H1 (cell line): ENCODE data around the gene MYO15B.

Source experiments
- EZH2 ChIP-seq: fragments of 200-600 bp; sonication (generic); IDR thresholded peaks from 2 replicates; pipeline ENCODE4 v1.7.1; 2012; ENCODE audit warnings: low read depth, mild to moderate bottlenecking, moderate library complexity, low read length, inconsistent platforms; ENCODE audit not compliant: severe bottlenecking
- FOSL1 ChIP-seq: IDR thresholded peaks from 2 replicates; pipeline ENCODE4 v1.6.1; 2011; ENCODE audit warnings: mild to moderate bottlenecking, low read depth, low read length, moderate library complexity; ENCODE audit not compliant: insufficient read depth
- JUN ChIP-seq: IDR thresholded peaks from 2 replicates; pipeline ENCODE4 v1.6.1; 2011; ENCODE audit warnings: low read depth, mild to moderate bottlenecking, improper control_type of control experiment, low read length
- POLR2A ChIP-seq, 2 experiments: IDR thresholded peaks; 1 replicate in 1 of 2; 2 replicates in 1 of 2; pipeline ENCODE4 v1.6.1; 2011; ENCODE audit warnings: low read depth in 2 of 2, low read length in 2 of 2, mild to moderate bottlenecking in 2 of 2; ENCODE audit errors: control extremely low read depth in 1 of 2
- TAF1 ChIP-seq: IDR thresholded peaks from 2 replicates; pipeline ENCODE4 v1.6.1; 2011; ENCODE audit warnings: mild to moderate bottlenecking, low read depth, low read length
- TF ChIP-seq, protein P1 (sequence below), 3 experiments: IDR thresholded peaks; 1 replicate in 2 of 3; 2 replicates in 1 of 3; pipeline versions ENCODE4 v1.5.1 to v1.6.1; 2011; ENCODE audit warnings: low read length in 3 of 3, mild to moderate bottlenecking in 3 of 3, inconsistent platforms in 2 of 3, low read depth in 1 of 3, moderate library complexity in 1 of 3; ENCODE audit not compliant: insufficient read depth in 1 of 3; ENCODE audit errors: control extremely low read depth in 1 of 3
- TF ChIP-seq, protein P2 (sequence below): IDR thresholded peaks from 2 replicates; pipeline ENCODE4 v1.6.1; 2011; ENCODE audit warnings: low read depth, mild to moderate bottlenecking, low read length; ENCODE audit not compliant: insufficient read depth
- TF ChIP-seq, protein P3 (sequence below): IDR thresholded peaks from 2 replicates; pipeline ENCODE4 v1.6.1; 2012; ENCODE audit warnings: low read length, inconsistent platforms

DNA sequence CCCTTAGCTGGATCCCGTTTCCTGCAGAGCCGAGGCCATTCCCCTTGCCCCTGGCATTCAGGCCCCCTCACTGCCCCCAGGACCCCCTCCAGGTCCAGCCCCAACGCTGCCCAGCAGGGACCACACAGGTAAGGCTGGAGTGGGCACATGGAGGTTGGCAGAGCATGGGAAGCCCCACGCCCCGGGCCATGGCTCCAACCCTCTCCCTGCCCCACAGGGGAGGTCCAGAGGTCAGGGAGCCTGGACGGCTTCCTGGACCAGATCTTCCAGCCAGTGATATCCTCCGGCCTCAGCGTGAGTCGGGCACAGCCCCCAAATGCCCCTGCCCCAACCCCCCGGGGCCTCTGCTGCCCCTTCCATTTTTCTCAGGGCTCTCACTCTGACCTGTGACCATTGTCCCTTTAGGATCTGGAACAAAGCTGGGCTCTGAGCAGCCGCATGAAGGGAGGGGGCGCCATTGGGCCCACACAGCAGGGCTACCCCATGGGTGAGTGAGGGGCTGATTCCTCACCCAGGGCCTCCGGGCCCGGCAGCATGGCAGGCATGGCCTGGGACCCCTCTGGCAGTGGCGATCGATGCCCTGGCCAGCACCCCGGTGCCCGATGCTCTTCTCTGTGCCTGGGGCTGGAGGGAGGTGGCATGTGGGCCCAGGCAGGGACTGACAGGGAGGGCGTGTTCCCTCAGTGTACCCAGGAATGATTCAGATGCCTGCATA lies 27.1 kb downstream of the MYO15B start:
- TF ChIP-seq, protein P1, sequence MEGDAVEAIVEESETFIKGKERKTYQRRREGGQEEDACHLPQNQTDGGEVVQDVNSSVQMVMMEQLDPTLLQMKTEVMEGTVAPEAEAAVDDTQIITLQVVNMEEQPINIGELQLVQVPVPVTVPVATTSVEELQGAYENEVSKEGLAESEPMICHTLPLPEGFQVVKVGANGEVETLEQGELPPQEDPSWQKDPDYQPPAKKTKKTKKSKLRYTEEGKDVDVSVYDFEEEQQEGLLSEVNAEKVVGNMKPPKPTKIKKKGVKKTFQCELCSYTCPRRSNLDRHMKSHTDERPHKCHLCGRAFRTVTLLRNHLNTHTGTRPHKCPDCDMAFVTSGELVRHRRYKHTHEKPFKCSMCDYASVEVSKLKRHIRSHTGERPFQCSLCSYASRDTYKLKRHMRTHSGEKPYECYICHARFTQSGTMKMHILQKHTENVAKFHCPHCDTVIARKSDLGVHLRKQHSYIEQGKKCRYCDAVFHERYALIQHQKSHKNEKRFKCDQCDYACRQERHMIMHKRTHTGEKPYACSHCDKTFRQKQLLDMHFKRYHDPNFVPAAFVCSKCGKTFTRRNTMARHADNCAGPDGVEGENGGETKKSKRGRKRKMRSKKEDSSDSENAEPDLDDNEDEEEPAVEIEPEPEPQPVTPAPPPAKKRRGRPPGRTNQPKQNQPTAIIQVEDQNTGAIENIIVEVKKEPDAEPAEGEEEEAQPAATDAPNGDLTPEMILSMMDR (IDR thresholded peaks at IDR 0.05; ENCODE audit: control extremely low read depth in 1 of 3, insufficient read depth in 1 of 3, low read depth in 1 of 3, low read length in 3 of 3), result peak; percentile 11 to 15 (median 13); a peak in 3 of 4 replicates
- TF ChIP-seq TAF1 (no peak), POLR2A (IDR thresholded peaks at IDR 0.05; ENCODE audit: control extremely low read depth in 1 of 2, low read depth in 2 of 2, low read length in 2 of 2) (no peak), JUN (no peak), FOSL1 (no peak), EZH2 (no peak)
- TF ChIP-seq, protein P2, sequence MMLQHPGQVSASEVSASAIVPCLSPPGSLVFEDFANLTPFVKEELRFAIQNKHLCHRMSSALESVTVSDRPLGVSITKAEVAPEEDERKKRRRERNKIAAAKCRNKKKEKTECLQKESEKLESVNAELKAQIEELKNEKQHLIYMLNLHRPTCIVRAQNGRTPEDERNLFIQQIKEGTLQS, result no peak
- TF ChIP-seq, protein P3, sequence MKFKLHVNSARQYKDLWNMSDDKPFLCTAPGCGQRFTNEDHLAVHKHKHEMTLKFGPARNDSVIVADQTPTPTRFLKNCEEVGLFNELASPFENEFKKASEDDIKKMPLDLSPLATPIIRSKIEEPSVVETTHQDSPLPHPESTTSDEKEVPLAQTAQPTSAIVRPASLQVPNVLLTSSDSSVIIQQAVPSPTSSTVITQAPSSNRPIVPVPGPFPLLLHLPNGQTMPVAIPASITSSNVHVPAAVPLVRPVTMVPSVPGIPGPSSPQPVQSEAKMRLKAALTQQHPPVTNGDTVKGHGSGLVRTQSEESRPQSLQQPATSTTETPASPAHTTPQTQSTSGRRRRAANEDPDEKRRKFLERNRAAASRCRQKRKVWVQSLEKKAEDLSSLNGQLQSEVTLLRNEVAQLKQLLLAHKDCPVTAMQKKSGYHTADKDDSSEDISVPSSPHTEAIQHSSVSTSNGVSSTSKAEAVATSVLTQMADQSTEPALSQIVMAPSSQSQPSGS, result no peak
